Endometrium (tissue), 2 donors: ENCODE results near the gene MIER2.
"Not testable (repeated sequence)": the region's sequence is repeated elsewhere in the genome, so short reads cannot be mapped to it uniquely, and the experiment has no call there.

Experiments
- FAIRE-seq: peaks from 2 replicates; lab custom pipeline; 2012; peaks lifted over from hg19 to GRCh38; lab: Jason Lieb, UNC
- donor health status: control.
- donor health status: control.

MIER2 gene

GRCh38 chr19:344625-345319 lies at the start of gene MIER2:
TSS of gene MIER2 (minus strand) at chr19:344796. CDS start at chr19:344782, 14 bp downstream.
- FAIRE-seq, result no peak

DNA sequence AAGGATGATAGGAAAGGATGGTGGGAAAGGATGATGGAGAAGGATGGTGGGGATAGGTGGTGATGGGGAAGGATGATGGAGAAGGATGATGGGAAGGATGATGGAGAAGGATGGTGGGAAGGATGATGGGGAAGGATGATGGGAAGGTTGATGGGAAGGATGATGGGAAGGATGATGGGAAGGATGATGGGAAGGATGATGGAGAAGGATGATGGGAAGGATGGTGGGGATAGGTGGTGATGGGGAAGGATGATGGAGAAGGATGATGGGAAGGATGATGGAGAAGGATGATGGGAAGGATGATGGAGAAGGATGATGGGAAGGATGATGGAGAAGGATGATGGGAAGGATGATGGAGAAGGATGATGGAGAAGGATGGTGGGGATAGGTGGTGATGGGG lies 49.0 kb upstream of the MIER2 start:
- FAIRE-seq, result not testable (repeated sequence)

GRCh38 chr19:392375-392970 lies 47.9 kb upstream of the MIER2 start:
- FAIRE-seq, result no peak

DNA sequence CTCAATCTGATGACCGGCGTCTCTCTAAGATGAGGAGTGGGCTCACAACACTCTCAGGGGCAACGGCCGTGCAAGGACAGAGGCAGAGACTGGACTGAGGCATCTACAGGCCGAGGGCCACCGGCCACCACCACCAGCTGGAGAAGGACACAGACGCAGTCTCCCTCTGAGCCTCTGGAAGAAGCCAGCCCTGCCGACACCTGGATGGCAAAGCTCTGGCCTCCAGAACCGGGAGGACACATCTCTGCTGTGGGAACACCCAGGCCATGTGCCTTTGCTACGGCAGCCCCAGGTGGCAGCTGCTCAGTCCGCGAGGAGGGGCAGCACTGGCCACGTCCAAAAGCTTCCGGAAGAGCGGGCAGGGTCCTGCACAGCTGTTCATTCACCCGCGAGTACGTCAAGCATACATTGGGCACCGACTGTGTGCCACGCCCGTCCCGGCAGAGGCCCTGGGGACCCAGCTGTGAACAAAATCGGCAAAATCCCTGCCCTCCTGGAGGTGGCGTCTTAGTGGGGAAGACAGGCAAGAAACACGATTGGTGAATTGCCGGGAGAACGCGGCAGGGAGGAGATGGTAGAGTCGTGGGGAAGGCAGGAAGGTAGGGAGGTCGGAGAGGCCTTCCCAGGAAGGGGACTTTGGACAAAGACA lies 47.3 kb upstream of the MIER2 start:
- no peak for FAIRE-seq

DNA sequence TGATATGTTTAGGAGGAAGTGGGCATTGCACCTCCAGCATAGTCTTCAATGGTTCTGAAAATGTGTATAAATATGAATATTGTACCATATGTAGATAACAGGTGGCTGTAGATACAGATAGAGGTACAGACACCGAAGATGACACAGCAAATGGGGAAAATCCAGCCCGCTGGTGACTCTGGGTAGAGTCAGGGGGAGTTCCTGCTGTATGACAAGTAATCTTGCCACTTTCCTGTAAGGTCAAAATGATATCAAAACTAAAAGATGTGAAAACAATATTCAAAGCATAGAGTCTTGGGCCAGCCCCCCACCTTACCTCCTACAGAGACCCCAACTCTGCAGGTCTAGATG lies 46.6 kb upstream of the MIER2 start:
- no peak for FAIRE-seq

GRCh38 chr19:390386-391206 lies 46.0 kb upstream of the MIER2 start:
- FAIRE-seq, result no peak

DNA sequence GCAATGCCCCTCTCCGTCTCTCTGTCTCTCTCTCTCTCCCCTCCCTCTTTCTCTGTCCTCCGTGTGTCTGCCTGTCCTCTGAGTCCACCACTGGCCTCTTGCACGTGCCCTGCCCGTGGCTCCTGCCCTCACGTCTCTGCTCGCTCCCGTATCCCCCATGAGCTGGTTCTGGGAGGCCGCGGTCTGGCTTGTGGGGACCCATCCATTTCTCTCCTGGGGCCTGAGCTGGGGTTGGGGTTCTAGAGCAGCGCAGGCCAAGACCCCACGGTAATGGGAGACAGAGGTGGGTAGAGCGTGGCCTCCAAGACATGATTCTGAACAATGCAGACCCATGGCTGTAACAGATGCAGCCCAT lies 45.3 kb upstream of the MIER2 start:
- FAIRE-seq, result no peak

DNA sequence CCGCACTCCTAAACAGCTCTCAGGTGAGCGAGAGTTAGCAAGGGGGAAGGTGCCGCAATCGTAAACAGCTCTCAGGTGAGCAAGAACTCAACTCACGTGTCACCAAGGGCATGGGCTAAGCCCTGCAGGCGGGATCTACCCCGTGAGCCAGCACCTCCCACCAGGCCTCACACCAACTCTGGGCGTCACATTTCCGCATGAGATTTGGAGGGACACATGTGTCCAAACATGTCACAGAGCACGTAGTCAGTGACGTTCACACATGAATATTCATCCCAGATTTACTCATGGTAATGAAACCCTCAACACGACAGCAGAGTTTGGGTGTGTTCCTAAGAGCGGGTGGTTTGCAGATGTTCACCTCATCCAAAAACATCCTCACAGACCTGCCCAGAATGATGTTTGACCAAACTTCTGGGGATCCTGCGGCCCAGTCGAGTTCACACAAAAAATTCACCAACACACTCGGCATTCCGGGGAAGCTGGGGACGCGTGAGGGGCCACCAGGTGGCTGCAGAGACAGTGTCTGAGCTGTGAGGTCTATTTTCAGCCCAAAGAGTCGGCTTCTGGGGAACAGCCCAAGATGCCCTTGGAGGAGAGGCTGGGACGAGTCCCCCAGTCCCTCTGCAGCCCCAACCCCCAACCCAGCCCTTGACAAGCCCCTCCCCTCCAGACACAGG lies 44.8 kb upstream of the MIER2 start:
- no peak for FAIRE-seq

DNA sequence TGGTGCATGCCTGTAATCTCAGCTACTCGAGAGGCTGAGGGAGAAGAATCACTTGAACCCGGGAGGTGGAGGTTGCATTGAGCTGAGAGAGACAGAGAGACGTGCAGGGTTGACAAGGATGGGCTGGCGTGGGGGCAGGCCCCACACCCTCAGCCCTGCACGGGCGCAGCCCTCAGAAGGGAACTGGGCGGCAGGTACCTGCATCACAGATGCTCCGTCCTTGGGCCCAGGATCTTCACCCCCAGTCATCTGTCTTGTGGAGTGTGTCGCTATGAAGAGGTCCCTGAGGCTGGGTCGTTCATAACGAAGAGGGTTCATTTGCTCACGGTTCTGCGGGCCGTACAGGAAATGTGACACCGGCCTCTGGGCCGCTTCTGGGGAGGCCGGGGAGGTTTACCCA lies 44.1 kb upstream of the MIER2 start:
- FAIRE-seq, result no peak

DNA sequence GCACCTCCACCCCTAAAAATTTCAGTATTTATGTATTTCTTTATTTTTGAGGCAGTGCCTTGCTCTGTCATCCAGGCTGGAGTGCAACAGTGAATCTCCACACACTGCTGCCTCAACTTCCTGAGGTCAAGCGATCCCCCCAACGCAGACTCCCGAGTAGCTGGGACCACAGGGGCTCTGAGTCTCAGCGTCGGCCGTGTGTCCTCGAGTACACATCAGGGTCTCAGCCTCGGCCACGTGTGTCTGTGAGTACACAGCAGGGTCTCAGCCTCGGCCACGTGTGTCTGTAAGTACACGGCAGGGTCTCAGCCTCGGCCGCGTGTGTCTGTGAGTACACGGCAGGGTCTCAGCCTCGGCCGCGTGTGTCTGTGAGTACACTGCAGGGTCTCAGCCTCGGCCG lies 43.2 kb upstream of the MIER2 start:
- no peak for FAIRE-seq

- FAIRE-seq, result not testable (repeated sequence)
Observed at GRCh38 chr19:386632-387301, 42.2 kb upstream of the MIER2 start.

GRCh38 chr19:386189-386588 lies 41.6 kb upstream of the MIER2 start:
- not testable (repeated sequence) for FAIRE-seq

DNA sequence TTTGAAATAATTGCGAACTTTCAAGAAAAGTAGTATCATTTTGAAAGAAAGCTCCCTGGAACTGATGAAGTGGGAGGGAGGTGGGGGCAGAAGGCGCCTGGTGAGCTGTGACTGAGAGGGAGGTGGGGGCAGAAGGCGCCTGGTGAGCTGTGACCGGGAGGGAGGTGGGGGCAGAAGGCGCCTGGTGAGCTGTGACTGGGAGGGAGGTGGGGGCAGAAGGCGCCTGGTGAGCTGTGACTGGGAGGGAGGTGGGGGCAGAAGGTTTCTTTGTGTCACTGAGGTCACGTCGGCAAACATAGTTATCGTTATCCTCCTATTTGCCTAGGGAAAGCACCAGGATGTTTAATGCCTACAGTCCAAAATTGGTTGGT lies 40.2 kb upstream of the MIER2 start:
- no peak for FAIRE-seq

DNA sequence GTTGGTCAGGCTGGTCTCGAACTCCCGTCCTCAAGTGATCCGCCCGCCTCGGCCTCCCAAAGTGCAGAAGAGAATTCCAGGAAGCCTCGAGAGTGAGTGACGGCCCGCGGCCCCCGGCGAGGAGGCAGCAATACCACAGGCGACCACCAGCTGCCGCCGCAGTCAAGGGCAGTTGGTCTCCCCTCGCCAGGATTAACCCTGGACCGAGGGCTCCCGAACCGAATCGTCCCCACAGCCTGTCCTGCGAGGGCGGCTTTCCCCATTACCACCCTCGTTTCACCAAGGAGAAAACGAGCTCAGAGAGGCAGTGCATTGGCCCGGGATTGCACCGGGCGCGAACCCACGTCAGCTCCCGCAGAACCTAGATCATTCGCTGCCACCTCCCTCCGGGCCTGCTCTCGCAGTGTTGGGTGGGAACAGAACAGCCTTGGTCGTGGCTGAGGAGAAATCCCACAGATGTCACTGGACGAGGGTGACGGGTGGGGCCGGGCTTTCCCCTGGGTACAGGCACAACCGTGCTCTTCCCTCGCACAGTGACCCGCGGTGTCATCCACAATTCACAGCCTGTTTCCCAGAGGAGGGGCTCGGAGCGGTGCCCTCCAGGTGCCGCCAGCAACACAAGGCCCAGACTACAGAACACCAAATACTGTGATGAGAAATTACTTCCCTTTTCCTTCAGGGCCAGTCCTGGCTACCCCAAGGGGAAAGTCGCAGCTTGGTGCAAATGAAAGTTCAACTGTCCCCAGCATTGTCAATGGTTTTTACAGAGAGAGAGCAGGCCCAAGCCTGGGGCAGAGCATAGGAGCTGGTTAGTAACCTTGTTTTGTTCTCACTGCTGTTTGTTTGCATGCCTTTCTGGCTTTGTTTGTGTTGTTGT lies 39.6 kb upstream of the MIER2 start:
- FAIRE-seq, result no peak

DNA sequence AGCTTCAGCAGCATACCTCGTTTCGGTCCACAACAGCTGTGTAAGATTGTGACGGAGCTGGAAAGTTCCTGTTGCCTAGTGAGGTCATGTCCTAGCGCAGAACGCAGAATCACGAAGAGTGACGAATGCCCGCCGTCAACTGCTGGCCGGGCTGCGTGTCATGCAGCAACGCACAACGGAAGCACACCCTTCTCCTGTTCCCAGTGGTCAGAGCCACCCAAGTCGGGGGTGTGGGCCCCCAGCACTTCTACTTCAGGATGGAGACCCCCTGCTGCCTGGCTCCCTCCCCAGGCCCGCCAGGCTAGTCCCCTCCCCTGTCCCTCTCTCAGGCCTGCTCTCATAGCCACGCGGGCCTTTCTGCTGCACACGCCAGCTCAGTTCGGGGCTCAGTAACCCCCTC lies 38.4 kb upstream of the MIER2 start:
- no peak for FAIRE-seq

DNA sequence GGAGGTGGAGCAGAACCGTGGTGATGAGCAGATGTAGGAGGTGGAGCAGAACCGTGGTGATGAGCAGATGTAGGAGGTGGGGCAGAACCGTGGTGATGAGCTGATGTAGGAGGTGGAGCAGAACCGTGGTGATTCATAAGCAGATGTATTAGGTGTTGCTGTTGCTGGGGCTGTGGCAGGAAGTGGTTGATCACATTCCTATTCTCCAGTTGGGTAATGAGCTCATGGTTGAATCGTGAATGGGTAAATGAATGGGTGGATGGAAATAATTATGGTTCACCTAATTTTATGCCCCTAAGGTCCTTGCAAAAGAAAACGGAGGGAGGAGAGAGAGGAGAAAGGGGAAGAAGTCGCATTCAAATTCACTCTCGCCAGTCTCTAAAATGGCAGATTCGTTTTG lies 38.0 kb upstream of the MIER2 start:
- not testable (repeated sequence) for FAIRE-seq

DNA sequence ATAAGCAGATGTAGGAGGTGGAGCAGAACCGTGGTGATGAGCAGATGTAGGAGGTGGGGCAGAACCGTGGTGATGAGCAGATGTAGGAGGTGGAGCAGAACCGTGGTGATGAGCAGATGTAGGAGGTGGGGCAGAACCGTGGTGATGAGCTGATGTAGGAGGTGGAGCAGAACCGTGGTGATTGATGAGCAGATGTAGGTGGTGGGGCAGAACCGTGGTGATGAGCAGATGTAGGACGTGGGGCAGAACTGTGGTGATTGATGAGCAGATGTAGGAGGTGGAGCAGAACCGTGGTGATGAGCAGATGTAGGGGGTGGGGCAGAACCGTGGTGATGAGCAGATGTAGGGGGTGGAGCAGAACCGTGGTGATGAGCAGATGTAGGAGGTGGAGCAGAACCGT lies 37.3 kb upstream of the MIER2 start:
- FAIRE-seq, result not testable (repeated sequence)

DNA sequence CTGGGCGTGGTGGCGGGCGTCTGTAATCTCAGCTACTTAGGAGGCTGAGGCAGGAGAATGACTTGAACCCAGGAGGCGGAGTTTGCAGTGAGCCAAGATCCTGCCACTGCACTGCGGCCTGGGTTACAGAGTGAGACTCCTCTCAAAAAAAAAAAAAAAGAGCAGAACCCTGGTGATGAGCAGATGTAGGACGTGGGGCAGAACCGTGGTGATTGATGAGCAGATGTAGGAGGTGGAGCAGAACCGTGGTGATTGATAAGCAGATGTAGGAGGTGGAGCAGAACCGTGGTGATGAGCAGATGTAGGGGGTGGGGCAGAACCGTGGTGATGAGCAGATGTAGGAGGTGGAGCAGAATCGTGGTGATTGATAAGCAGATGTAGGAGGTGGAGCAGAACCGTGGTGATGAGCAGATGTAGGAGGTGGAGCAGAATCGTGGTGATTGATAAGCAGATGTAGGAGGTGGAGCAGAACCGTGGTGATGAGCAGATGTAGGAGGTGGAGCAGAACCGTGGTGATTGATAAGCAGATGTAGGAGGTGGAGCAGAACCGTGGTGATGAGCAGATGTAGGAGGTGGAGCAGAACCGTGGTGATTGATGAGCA lies 36.1 kb upstream of the MIER2 start:
- not testable (repeated sequence) for FAIRE-seq

GRCh38 chr19:379796-380195 lies 35.2 kb upstream of the MIER2 start:
- FAIRE-seq, result no peak

DNA sequence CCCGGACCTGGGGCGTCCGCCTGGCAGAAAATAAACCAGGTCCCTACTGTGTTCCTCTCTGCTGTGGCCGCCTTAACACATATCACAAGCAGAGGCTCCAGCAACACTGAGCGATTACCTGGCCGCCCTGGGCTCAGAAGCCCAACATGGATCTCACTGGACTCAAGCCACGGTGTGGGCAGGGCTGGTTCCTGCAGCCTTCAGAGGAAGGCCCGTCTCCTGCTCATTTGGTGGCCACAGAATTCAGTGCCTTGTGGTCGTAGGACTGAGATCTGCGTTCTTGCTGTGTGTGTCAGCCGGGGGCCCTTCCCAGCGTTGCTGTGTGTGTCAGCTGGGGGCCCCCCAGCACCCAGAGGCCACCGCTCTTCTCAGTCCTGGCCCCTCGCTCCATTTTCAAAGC lies 34.1 kb upstream of the MIER2 start:
- FAIRE-seq, result no peak
